Measurements from ENCODE around the gene TTC6.

Gene TTC6

DNA sequence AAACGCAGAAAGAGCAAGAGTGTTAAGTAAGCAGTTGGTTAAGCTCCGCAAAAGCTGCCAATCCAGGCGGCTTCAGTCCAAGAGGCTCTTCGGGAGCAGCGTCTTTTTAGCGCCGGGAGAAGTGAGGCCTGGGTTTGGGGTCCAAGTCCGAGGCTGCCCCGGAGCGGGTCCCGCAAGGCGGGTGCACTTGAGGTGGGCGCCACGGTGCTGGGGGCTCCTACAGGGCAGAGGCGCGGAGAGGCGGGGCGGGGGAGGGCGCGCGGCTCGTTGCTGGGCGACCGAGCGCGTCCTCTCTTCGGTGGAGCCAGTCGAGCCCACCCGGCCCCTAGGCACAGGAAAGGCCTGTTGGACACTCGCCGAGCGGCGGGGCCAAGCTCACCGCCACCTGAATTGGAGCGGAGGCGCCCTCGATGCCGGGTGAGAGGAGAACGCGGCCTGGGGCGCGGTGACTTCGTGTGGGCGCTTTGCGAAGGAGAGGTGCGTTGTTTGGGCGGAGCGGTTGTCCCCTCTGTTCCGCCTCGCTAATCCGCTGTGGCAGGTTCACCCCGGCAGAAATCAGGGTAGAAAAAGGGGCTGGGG lies 15.6 kb downstream of the TTC6 start:
- in situ Hi-C loops (cut with HindIII; ENCODE audit: low pct_ligation_motif_present, low pct_unique_long_range_greater_than_20kb, low sequenced_read_pairs): no loop called here
- no peak for DNase-seq

DNA sequence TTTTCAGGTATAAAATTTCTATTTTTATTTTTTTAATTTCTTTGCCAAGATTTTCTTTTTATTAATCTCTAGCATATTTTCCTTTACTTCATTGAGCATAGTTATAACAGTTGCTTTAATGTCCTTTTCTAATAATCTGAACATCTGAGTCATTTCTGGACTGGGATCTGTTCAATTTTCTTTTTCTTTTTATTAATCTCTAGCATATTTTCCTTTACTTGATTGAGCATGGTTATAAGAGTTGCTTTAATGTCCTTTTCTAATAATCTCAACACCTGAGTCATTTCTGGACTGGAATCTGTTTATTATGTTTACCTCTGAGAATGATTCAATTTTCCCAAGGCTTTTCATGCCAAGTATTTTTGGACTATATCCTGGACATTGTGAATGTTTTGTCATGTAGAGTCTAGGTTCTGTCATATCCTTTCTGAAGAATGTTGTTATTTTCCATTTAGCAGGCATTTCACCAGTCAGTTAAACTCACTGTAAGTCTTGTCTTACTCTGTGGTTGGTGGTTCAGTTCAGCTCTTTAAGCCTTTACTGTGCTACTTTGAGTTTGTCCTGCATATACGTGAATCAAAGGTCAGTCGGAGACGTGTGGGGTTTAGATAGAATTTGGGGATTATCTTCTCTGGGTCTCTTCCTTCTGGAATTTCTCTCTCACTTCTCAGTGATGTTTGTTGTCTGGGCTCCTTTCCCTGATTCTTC lies 20.3 kb downstream of the TTC6 start:
- in situ Hi-C loops (cut with HindIII; ENCODE audit: low pct_ligation_motif_present, low pct_unique_long_range_greater_than_20kb, low sequenced_read_pairs): no loop called here
- DNase-seq: no peak

DNA sequence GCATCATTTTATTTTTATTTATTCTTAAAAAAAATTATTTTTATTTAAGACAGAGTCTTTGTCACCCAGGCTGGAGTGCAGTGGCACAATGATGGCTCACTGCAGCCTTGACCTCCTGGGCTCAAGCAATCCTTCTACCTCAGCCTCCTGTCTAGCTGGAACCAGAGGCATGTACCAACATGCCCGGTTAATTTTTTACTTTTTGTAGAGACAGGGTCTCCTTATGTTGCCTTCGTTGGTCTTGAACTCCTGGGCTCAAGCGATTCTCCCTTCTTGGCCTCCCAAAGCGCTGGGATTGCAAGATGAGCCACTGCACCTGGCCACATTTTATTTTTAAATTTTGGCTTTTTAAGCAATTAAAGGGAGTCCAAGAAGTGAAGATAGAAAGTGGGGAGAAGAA lies 21.4 kb downstream of the TTC6 start:
- DNase-seq: no peak
- in situ Hi-C loops (cut with HindIII; ENCODE audit: low pct_ligation_motif_present, low pct_unique_long_range_greater_than_20kb, low sequenced_read_pairs): no loop called here

DNA sequence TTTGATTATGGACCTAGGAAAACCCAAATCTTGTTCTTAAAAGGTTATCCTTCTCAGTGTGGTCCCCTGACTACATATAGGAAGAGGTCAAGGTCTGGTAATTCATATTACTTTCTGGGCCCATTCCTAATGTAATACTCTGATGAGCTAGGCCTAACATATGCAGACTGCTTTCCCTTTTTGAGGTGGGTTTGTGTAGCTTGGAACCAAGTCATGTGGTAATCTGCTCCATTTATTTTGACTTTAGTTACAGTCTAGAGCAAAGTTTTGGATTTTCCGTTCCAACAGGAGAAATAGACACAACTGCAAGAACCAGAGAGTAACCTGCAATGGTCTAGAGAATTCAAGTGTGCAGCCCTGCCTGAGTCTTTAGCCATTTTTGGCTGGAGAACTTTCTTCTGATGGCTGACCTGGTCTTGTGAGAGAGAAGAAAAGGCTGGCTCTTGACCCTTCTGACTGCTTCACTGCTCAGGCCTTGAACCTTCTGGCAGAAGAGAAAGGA lies 22.5 kb downstream of the TTC6 start:
- no peak for DNase-seq
- in situ Hi-C loops (cut with HindIII; ENCODE audit: low pct_ligation_motif_present, low pct_unique_long_range_greater_than_20kb, low sequenced_read_pairs): no loop called here

DNA sequence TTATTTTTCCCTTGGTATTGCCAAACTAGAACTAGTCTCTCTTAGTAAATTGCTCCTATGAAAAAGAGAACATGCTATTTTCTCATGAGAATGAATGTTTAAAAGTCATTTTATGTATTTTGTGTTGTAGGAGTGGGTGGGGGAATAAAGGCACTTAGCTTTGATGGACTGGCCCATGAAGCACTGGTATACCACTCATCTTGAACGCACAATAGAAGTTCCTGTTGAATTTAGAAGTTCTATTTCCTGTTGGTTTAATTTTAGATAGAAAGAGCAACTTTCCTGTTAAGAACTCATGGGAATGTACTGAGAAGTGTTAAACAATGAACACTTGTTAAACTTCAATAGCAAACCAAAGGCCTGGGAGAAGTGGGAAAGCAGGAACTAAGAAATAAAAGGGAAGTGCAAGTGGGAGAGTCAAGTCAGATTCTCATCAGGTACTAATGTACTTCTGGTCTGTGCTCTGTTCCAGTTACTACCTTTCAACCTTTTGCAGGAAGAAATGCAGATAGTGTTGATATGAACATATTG lies 23.1 kb downstream of the TTC6 start:
- in situ Hi-C loops (cut with HindIII; ENCODE audit: low pct_ligation_motif_present, low pct_unique_long_range_greater_than_20kb, low sequenced_read_pairs): no loop called here
- no peak for DNase-seq

DNA sequence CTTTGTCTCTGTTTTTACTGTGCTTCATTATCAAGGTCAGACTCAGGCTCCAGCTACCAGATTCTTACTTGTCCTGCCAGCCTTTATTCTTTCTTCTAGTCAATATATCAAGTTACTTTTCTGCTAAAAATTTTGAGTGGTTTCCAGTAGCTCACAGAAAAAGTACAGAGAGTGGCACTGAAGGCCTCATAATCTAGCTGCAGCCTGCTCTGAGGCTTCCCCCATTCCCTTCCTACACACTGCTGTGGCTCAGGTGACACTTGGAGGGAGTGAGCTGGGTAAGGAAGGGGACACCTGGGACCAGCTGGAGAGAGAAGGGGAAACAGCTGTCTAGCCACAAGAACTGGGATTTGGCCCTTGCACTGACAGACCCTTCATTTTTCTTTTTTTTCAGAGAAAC lies 25.4 kb downstream of the TTC6 start:
- no peak for DNase-seq
- in situ Hi-C loops (cut with HindIII; ENCODE audit: low pct_ligation_motif_present, low pct_unique_long_range_greater_than_20kb, low sequenced_read_pairs): no loop called here

DNA sequence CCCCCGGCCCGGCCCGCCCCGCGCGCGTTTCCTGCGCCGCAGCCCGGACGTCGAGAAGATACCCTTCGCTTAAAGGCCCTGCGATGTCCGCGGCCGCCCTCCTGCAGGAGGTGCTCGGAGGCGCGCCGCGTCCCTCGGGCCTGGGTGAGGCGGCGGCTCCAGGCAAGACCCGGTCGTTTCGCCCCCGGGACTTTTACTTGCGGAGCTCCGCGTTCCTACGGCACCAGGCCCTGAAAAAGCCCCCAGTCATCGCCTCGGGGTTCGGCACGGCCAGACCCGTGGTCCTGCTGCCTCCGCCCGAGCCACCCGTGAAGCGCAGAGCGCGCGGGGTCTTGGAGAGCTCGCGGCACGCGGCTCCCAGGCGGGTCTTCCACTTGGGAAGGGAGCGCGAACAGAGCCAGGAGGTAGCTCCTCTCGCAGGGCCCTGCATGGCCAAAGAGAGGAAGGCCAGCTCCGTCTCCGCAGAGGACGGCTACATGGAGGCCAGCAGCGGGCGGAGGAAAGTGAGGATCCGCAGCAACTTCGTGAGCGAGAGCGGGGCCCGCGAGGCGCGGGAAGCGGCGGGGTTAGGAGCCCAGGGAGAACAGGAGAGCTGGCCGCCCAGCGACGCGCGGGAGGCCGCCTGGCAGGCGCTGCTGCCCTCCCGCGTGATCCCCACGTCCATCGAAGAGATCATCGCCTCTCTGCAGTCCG lies 26.9 kb downstream of the TTC6 start:
- no peak for DNase-seq
- in situ Hi-C loops (cut with HindIII; ENCODE audit: low pct_ligation_motif_present, low pct_unique_long_range_greater_than_20kb, low sequenced_read_pairs): no loop called here

DNA sequence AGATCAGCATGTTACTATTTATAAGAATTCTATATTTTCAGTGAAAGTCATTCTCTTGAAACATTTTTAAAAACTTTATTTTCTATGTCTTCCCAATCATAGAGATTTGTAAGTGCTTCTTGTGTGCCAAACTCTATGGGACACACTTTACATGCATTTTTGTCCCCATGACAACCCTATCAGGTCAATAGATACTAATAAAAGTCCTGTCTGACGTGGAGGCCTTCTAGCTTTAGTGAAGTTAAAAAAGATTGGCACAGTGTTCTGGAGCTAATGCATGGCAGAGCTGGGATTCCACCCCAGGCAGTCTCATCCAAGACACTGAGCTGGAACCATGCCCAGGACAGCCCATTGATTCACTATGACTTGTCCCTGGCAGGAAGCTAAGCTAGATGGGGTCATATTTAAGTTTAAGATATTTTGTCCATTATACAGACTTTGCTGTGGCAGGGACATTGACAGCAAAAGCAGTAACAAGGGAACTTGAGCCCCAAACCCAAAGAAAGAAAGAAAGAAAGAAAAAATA lies 28.1 kb downstream of the TTC6 start:
- in situ Hi-C loops (cut with HindIII; ENCODE audit: low pct_ligation_motif_present, low pct_unique_long_range_greater_than_20kb, low sequenced_read_pairs): no loop called here
- DNase-seq: peak; percentile 29

DNA sequence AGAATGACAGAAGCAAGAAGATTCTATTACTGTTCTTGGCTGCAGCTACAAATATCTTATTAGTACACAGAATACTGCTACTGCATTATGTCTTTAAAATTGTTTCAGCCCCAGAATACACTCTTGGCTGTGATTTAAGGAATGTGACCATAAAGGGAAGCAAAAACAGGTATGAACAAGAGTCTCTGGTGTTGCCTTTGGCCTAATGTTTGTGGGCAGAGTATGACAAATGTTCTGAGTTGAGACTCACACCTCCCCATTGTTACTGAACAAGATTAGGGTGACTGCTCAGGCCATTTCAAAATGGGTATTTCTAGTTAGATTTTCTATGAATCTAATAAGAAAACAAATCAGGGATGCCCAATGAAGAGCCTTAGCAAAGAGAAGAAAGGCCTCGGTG lies 28.5 kb downstream of the TTC6 start:
- in situ Hi-C loops (cut with HindIII; ENCODE audit: low pct_ligation_motif_present, low pct_unique_long_range_greater_than_20kb, low sequenced_read_pairs): no loop called here

DNA sequence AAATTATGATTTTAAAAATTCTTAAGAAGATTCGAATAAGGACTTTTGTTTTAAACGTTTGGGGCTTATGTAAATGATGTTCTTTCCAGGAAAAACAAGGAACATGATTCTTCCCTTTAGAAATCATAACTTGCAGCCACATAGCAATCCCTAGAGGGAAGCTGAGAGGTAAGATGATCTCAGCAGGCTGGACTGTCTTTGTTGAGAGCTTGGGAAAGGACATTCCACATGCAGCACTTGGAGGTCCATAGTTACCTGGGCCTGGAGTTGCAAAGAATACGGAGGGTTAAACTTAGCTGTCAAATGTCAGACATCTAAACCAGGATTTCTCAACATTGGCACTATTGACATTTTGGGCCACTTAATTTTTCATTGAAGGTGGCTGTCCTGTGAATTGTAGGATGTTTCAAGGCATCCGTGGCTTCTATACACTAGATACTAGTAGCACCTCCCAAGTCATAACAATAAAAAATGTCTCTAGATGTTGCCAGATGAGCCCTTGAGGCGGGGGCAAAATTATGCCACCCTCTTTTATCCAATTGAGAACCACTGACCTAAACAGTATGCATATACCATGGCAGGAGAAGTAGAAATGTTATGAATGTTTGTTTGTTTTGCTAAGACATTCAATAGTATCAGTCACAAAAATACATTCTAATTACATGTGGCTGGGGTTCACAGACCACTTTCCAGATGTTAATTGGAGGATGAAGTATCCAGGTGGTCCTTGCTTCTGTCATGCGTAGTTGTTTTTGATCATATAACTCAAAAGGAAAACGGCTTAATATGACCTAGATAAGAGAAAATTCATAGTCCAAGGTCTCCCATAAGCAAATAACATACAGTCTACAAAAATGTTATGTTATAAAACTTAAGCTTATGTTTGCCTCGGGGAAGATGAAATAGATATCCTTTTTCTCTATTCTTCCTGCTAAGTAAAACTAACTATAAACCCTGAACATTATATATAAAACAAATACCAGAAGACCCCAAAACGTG lies 30.5 kb downstream of the TTC6 start:
- DNase-seq: no peak
- in situ Hi-C loops (cut with HindIII; ENCODE audit: low pct_ligation_motif_present, low pct_unique_long_range_greater_than_20kb, low sequenced_read_pairs): no loop called here

More for the DNA sequence above, 28.5 kb downstream of the TTC6 start:
- DNase-seq: no peak

DNA sequence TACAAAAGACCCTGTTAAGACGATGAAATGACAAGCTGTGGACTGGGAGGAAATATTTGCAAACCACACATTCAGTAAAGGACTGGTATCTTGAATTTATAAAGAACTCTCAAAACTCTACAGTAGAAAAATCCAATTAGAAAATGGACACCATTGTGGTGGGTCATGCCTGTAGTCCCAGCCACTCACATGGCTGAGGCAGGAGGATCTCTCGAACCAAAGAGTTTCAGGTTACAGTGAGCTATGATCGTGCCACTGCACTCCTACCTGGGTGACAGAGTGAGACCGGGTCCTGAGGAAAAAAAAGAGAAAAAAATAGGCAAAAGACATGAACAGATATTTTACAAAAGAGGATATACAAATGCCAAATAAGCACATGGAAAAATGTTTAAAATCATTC lies 41.9 kb downstream of the TTC6 start:
- in situ Hi-C loops (cut with HindIII; ENCODE audit: low pct_ligation_motif_present, low pct_unique_long_range_greater_than_20kb, low sequenced_read_pairs): no loop called here
- DNase-seq: no peak

DNA sequence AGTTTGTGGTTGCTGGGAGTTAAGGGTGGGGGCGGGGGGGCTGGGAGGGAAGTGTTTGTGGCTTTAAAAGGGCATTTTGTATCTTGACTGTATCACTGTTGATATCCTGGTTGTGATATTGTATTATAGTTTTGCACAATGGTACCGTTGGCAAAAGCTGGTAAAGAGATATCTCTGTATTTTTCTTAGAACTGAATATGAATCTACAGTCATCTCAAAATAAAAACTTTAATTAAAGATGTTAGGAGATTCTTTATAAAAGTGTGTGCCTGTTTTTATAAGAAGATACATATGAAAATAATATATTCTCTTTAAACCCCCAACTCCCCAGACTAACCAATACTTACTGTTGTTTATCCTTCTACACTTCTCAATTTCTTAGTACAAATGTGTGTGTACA lies 43.2 kb downstream of the TTC6 start:
- in situ Hi-C loops (cut with HindIII; ENCODE audit: low pct_ligation_motif_present, low pct_unique_long_range_greater_than_20kb, low sequenced_read_pairs): no loop called here
- no peak for DNase-seq

DNA sequence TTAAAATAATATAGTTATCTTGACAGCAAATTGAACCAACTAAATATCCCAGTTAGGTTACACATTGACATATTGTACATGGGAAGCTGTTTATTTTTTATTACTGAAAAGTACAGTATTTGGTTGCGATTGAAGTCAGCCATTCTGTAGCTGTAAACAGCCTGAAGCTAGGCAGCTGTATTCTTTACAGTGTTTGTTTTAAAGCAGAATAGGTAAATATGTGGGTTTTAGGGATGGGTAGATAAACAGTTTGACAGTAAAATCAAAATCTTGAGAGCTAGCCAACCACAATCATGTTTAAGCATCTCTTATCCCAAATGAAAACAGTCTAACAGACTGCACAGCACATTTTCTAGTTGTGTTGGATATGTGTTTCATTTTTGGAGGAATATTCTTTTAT lies 45.7 kb downstream of the TTC6 start:
- no peak for DNase-seq
- in situ Hi-C loops (cut with HindIII; ENCODE audit: low pct_ligation_motif_present, low pct_unique_long_range_greater_than_20kb, low sequenced_read_pairs): no loop called here

DNA sequence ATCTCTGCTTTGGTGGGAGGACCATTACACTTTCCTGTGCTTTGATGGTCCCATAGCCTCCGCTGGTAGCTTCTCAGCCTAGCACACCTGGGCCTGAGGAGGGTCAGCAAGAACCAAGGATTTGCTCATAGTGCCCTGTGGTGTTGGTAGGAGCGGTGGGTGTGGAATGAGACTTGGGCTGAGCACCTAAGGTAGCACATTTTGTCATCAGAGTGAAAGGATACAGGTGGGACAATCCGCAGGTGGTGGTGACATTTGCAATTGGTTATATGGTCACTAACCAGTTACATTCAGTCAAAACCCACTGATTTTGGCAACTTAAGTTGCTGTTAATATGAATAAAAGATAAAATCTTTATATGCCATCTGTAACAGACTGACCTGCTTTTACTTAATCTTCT lies 46.7 kb downstream of the TTC6 start:
- in situ Hi-C loops (cut with HindIII; ENCODE audit: low pct_ligation_motif_present, low pct_unique_long_range_greater_than_20kb, low sequenced_read_pairs): no loop called here
- no peak for DNase-seq

DNA sequence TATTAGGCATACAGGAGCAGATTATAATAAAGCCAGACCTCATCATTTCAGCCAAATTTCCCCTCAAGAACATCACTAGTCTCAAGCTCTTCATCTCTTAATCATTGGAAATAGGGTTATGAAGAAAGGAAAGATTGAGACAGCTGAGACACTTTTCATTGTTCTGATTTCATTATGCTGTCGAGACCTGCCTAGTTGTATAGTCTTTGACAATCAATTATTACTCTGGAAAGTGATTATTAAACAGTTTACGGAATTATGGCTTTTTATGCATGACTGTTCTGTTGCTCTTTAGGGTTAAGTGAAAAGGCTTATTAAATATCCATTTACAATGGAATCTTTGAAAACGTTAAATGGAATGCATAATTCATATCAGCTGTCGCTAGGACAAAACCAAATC lies 48.3 kb downstream of the TTC6 start:
- DNase-seq: no peak
- in situ Hi-C loops (cut with HindIII; ENCODE audit: low pct_ligation_motif_present, low pct_unique_long_range_greater_than_20kb, low sequenced_read_pairs): no loop called here

Measured in ACHN (cell line).